Calu3 (cell line): ENCODE data around the gene ESRRB. TPM values are rescaled to one million over a fixed set of nuclear protein-coding genes. Genes with fewer than 3 reads are reported as not detected.

Experiments
- BruUV-seq: library from RNA; stranded (reverse); fragments of 400-500 nt; replicated peaks from 2 replicates; lab custom pipeline; 2021; lab: Mats Ljungman, UMichigan
- CTCF ChIA-PET: fragments of 300-600 bp; sonication (Branson Sonifier 250); formaldehyde crosslinking; loops from one replicate; lab custom pipeline; 2022; ENCODE audit warnings: antibody characterized with exemption; lab: Charles Lee
- DNase-seq: peaks from one replicate; pipeline ENCODE4 v3.0.0; 2022
- H3K27ac Mint-ChIP-seq: one replicate; pipeline ENCODE4 v1.8.0; 2022; ENCODE audit warnings: mixed read lengths; ENCODE audit not compliant: unreplicated experiment
- H3K27me3 Mint-ChIP-seq: one replicate; pipeline ENCODE4 v1.8.0; 2022; ENCODE audit warnings: mixed read lengths; ENCODE audit not compliant: unreplicated experiment
- H3K36me3 Mint-ChIP-seq: one replicate; pipeline ENCODE4 v1.8.0; 2022; ENCODE audit warnings: mild to moderate bottlenecking, moderate library complexity, mixed read lengths; ENCODE audit not compliant: insufficient read depth, unreplicated experiment
- H3K4me1 Mint-ChIP-seq: one replicate; pipeline ENCODE4 v1.8.0; 2022; ENCODE audit warnings: mild to moderate bottlenecking, low read depth, mixed read lengths; ENCODE audit not compliant: unreplicated experiment
- H3K4me3 Mint-ChIP-seq: one replicate; pipeline ENCODE4 v1.8.0; 2022; ENCODE audit warnings: mild to moderate bottlenecking, low read depth, moderate library complexity, mixed read lengths; ENCODE audit not compliant: unreplicated experiment
- H3K9me3 Mint-ChIP-seq: one replicate; pipeline ENCODE4 v1.8.0; 2022; ENCODE audit warnings: low read depth, mixed read lengths; ENCODE audit not compliant: unreplicated experiment
- intact Hi-C: fragments of 100-400 bp; cut with micrococcal nuclease; formaldehyde crosslinking; loops from one replicate; pipeline ENCODE4 v1.10.0; 2022; ENCODE audit not compliant: unreplicated experiment
- total RNA-seq: library from RNA; stranded (reverse); gene quantifications from 2 replicates; pipeline ENCODE4 v1.2.3, GENCODE V29; 2022
- TF ChIP-seq, protein P1 (sequence below): fragments of 200-600 bp; IDR thresholded peaks from one replicate; pipeline ENCODE4 v1.8.0; 2022; ENCODE audit warnings: antibody characterized with exemption; ENCODE audit not compliant: unreplicated experiment

Gene ESRRB
- total RNA-seq, 1 experiment from 2014 or later = 0.21 TPM

DNA sequence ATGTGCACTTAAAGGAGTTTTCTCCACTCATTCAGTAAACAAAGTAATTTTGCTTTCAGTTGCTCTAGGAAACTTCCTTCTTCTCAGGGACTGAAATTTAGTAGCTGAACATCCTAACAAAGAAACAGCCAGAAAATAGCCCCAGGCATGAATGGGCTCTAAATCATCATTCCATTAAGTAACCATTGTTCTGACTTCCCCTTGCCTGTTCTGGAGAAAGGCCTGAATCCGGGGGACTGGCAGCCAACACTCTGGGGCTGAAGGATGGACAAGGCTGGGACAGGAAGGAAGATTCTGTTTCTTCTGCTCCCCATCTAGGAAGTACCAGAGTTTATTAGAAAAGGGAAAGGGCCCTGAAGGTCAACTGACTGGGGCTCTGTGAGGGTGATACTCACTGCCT is 104.5 kb downstream of the ESRRB start:
- BruUV-seq = no TSS peak
- CTCF ChIA-PET = no interaction called here
- DNase-seq = no peak
- TF ChIP-seq, protein P1, sequence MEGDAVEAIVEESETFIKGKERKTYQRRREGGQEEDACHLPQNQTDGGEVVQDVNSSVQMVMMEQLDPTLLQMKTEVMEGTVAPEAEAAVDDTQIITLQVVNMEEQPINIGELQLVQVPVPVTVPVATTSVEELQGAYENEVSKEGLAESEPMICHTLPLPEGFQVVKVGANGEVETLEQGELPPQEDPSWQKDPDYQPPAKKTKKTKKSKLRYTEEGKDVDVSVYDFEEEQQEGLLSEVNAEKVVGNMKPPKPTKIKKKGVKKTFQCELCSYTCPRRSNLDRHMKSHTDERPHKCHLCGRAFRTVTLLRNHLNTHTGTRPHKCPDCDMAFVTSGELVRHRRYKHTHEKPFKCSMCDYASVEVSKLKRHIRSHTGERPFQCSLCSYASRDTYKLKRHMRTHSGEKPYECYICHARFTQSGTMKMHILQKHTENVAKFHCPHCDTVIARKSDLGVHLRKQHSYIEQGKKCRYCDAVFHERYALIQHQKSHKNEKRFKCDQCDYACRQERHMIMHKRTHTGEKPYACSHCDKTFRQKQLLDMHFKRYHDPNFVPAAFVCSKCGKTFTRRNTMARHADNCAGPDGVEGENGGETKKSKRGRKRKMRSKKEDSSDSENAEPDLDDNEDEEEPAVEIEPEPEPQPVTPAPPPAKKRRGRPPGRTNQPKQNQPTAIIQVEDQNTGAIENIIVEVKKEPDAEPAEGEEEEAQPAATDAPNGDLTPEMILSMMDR = no peak
- H3K9me3 Mint-ChIP-seq = no peaks in the 10 kb centered on the region
- intact Hi-C loops = no loop called here
- no peak overlapping the region for H3K27ac Mint-ChIP-seq
- no peak overlapping the region for H3K4me3 Mint-ChIP-seq
- H3K4me1 Mint-ChIP-seq = no peaks in the 10 kb centered on the region
- H3K36me3 Mint-ChIP-seq = no peaks in the 10 kb centered on the region
- peaks cover 86% of the 10 kb centered on the region for H3K27me3 Mint-ChIP-seq

DNA sequence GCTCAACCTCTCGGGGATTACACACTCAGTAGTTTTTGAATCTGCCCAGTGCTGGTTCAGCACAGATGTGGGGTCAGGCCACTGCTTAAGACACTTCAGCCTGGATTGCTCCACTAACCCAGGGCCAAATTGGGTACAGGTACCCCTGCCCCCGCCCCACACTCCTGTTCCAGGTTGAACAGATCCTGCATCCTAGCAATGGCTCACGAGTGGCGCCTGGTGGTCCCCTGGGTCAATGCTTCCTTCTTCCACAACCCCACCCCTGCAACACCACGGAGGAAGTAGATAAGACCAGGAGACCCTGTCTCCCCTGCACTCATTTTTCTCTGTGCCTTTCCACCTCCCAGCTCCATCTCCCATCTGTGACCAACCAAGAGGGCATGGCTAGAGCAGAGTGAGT is 108.4 kb downstream of the ESRRB start:
- H3K27ac Mint-ChIP-seq = no peak overlapping the region
- no peaks in the 10 kb centered on the region for H3K36me3 Mint-ChIP-seq
- H3K27me3 Mint-ChIP-seq = peaks cover 84% of the 10 kb centered on the region
- CTCF ChIA-PET = interaction anchor here (1.0 kb wide), 1 partner anchor 155 kb away, joined by 3 read pairs; no protein-coding TSS in a partner anchor
- no TSS peak for BruUV-seq
- intact Hi-C loops = no loop called here
- TF ChIP-seq, protein P1 = no peak
- H3K4me1 Mint-ChIP-seq = no peaks in the 10 kb centered on the region
- DNase-seq = no peak
- no peaks in the 10 kb centered on the region for H3K9me3 Mint-ChIP-seq
- H3K4me3 Mint-ChIP-seq = no peak overlapping the region

DNA sequence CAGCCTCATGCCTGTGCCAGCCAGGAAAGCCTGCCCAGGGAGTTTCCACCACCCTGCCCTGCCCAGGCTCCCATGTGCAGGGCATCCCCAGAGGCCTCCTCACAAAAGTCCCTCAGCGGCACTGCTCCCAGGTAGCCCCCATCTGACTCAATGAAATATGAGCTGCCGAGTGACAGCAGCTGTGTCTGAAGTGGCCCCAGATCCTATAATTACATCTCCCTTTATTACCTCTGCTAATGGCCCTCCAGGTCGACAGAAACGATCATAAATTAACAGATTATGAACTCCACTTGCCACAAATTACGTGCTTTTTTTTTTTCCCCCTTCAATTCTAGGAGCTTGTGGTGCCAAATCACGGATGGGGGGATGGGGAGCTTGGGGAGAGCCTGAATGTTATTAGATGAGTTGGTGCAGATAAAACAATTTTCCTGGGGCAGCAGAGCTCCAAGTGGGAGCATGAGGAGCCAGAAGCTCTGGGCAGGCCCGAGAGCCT is 110.4 kb downstream of the ESRRB start:
- H3K36me3 Mint-ChIP-seq = no peaks in the 10 kb centered on the region
- H3K27ac Mint-ChIP-seq = no peak overlapping the region
- BruUV-seq = no TSS peak
- CTCF ChIA-PET = no interaction called here
- H3K4me3 Mint-ChIP-seq = no peak overlapping the region
- H3K9me3 Mint-ChIP-seq = no peaks in the 10 kb centered on the region
- TF ChIP-seq, protein P1 = no peak
- H3K4me1 Mint-ChIP-seq = no peaks in the 10 kb centered on the region
- intact Hi-C loops = no loop called here
- peaks cover 86% of the 10 kb centered on the region for H3K27me3 Mint-ChIP-seq
- no peak for DNase-seq

DNA sequence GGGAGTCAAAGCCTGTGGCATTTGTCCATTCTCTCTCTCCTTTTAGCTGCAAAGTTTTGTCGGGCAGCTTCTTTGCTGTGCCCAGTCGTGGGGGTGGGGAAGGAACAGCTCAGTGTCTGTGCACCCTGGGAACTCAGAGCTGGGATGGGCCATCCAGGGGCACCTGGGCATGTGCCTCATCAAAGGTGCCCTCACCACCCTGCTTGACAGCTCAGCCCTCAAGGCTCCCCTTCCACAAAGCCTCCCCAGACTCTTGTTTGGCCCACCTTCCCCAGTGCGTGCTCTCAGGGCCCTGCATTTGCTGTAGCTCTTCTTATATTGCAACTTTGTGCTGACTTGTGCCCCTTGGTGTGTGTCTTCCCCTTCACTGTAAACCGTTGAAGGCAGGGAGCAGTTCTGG is 112.6 kb downstream of the ESRRB start:
- DNase-seq = no peak
- TF ChIP-seq, protein P1 = no peak
- H3K4me1 Mint-ChIP-seq = no peaks in the 10 kb centered on the region
- CTCF ChIA-PET = no interaction called here
- BruUV-seq = no TSS peak
- intact Hi-C loops = no loop called here
- H3K36me3 Mint-ChIP-seq = no peaks in the 10 kb centered on the region
- H3K27ac Mint-ChIP-seq = no peak overlapping the region
- H3K9me3 Mint-ChIP-seq = no peaks in the 10 kb centered on the region
- H3K4me3 Mint-ChIP-seq = no peak overlapping the region
- peaks cover 64% of the 10 kb centered on the region for H3K27me3 Mint-ChIP-seq
